Tibial artery (tissue), 4 donors: ENCODE measurements around the gene PYGO1.

Source experiments
- DNase-seq, 2 donors: peaks; one replicate each; pipeline ENCODE4 v3.0.0-alpha.2; 2019
- H3K27ac ChIP-seq, 2 donors: fragments of 200-600 bp; sonication (generic) in 1 of 2; 1 replicate in 1 of 2; 2 replicates in 1 of 2; pipeline ENCODE4 v1.5.1; 2018 to 2019; ENCODE audit warnings: mild to moderate bottlenecking in 1 of 2
- H3K27me3 ChIP-seq, 2 donors: fragments of 200-600 bp; sonication (generic) in 1 of 2; one replicate each; pipeline versions ENCODE4 v1.5.1 to v1.6.0; 2016 to 2019
- H3K36me3 ChIP-seq, 3 donors: fragments of 200-600 bp; sonication (generic) in 2 of 3; one replicate each; pipeline ENCODE4 v1.5.1; 2016 to 2019; ENCODE audit warnings: mild to moderate bottlenecking in 2 of 3
- H3K4me1 ChIP-seq, 4 donors: fragments of 200-600 bp; sonication (generic) in 2 of 4; 1 replicate in 3 of 4; 2 replicates in 1 of 4; pipeline ENCODE4 v1.5.1; 2016 to 2019
- H3K4me3 ChIP-seq, 2 donors: fragments of 200-600 bp; sonication (generic) in 1 of 2; 1 replicate in 1 of 2; 2 replicates in 1 of 2; pipeline ENCODE4 v1.5.1; 2018 to 2019; ENCODE audit warnings: mild to moderate bottlenecking in 2 of 2
- H3K9me3 ChIP-seq, 3 donors: fragments of 200-600 bp; sonication (generic) in 1 of 3; one replicate each; pipeline ENCODE4 v1.5.1; 2016 to 2019
- CTCF ChIP-seq, 2 experiments: fragments of 200-600 bp in 1 of 2; fragments of 450-650 bp in 1 of 2; IDR thresholded peaks; one replicate each; pipeline ENCODE4 v1.5.1; 2017 to 2019; ENCODE audit warnings: antibody characterized with exemption in 2 of 2, mild to moderate bottlenecking in 1 of 2, moderate library complexity in 1 of 2
- intact Hi-C: fragments of 100-400 bp; cut with DNase I; formaldehyde crosslinking; loops from one replicate; pipeline ENCODE4 v1.15.0; 2023; ENCODE audit warnings: low total_unique reads

The PYGO1 gene

GRCh38 chr15:55628369-55628730 is 40.2 kb upstream of the PYGO1 start:
- H3K27ac ChIP-seq: no peak overlapping the region
- no peaks in the 10 kb centered on the region for H3K27me3 ChIP-seq
- H3K36me3 ChIP-seq: no peaks in the 10 kb centered on the region
- intact Hi-C loops: no loop called here
- no peak overlapping the region for H3K4me3 ChIP-seq
- H3K9me3 ChIP-seq: no peaks in the 10 kb centered on the region
- H3K4me1 ChIP-seq: no peaks in the 10 kb centered on the region
- no peak for DNase-seq
- no peak for TF ChIP-seq CTCF (IDR thresholded peaks at IDR 0.05)

GRCh38 chr15:55627730-55628368 is 39.7 kb upstream of the PYGO1 start:
- no peak for DNase-seq
- intact Hi-C loops: no loop called here
- H3K9me3 ChIP-seq: no peaks in the 10 kb centered on the region
- H3K36me3 ChIP-seq: no peaks in the 10 kb centered on the region
- no peaks in the 10 kb centered on the region for H3K4me1 ChIP-seq
- no peak for TF ChIP-seq CTCF (IDR thresholded peaks at IDR 0.05)
- no peak overlapping the region for H3K27ac ChIP-seq
- H3K27me3 ChIP-seq: no peaks in the 10 kb centered on the region
- no peak overlapping the region for H3K4me3 ChIP-seq

GRCh38 chr15:55619783-55620182 is 31.6 kb upstream of the PYGO1 start:
- H3K4me3 ChIP-seq: no peak overlapping the region
- no peaks in the 10 kb centered on the region for H3K9me3 ChIP-seq
- no peaks in the 10 kb centered on the region for H3K36me3 ChIP-seq
- TF ChIP-seq CTCF (IDR thresholded peaks at IDR 0.05): no peak
- H3K27me3 ChIP-seq: no peaks in the 10 kb centered on the region
- DNase-seq: no peak
- intact Hi-C loops: no loop called here
- H3K4me1 ChIP-seq: no peaks in the 10 kb centered on the region
- H3K27ac ChIP-seq: no peak overlapping the region

- no peak overlapping the region for H3K27ac ChIP-seq
- no peaks in the 10 kb centered on the region for H3K4me1 ChIP-seq
- H3K36me3 ChIP-seq: no peaks in the 10 kb centered on the region
- no peak overlapping the region for H3K4me3 ChIP-seq
- no peaks in the 10 kb centered on the region for H3K9me3 ChIP-seq
- no peak for TF ChIP-seq CTCF (IDR thresholded peaks at IDR 0.05)
- no peak for DNase-seq
- no peaks in the 10 kb centered on the region for H3K27me3 ChIP-seq
- intact Hi-C loops: no loop called here
Measured at GRCh38 chr15:55618387-55618786, 30.2 kb upstream of the PYGO1 start.

- no peaks in the 10 kb centered on the region for H3K27me3 ChIP-seq
- no peak overlapping the region for H3K4me3 ChIP-seq
- H3K4me1 ChIP-seq: no peaks in the 10 kb centered on the region
- no peak for DNase-seq
- no peaks in the 10 kb centered on the region for H3K9me3 ChIP-seq
- H3K27ac ChIP-seq: no peak overlapping the region
- H3K36me3 ChIP-seq: no peaks in the 10 kb centered on the region
- TF ChIP-seq CTCF (IDR thresholded peaks at IDR 0.05): no peak
- intact Hi-C loops: no loop called here
Measured at GRCh38 chr15:55615445-55615844, 27.3 kb upstream of the PYGO1 start.

- TF ChIP-seq CTCF (IDR thresholded peaks at IDR 0.05): no peak
- intact Hi-C loops: no loop called here
Measured at GRCh38 chr15:55613727-55614126, 25.6 kb upstream of the PYGO1 start.

More at GRCh38 chr15:55613727-55614126, 25.6 kb upstream of the PYGO1 start:
- H3K36me3 ChIP-seq: no peaks in the 10 kb centered on the region
- no peak for DNase-seq
- H3K27ac ChIP-seq: no peak overlapping the region
- no peaks in the 10 kb centered on the region for H3K27me3 ChIP-seq
- no peaks in the 10 kb centered on the region for H3K4me1 ChIP-seq
- no peak overlapping the region for H3K4me3 ChIP-seq
- no peaks in the 10 kb centered on the region for H3K9me3 ChIP-seq
